Measurements from ENCODE around the gene PLCZ1. TPM values are rescaled to one million over a fixed set of nuclear protein-coding genes. Genes with fewer than 3 reads are reported as not detected.

PLCZ1 gene
- polyA plus RNA-seq, 4 donors, result 0.09 TPM; not detected in 3

DNA sequence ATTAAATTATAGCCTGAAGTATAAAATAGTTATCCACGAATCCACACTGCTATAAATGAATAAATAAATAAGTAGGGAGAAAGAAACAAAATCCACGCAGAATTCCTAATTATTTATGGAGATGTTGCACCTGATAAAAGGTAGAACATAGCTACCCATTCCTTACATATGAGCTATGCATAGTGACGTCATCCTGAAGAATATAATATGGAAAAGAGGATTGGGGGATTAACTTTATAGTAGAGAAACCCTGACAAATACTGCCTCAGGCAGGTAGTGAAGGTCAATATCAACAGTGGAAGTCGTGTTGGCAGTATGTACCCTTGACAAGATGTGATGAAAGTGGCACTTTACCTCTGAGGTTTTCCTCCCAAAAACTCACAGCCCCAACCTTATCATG, 82.5 kb downstream of the PLCZ1 start:
- Histone ChIP-seq H3K27me3 (ENCODE audit: control insufficient read depth in 3 of 3, insufficient read depth in 3 of 3, low read length in 3 of 3) (no peaks in the 10 kb centered on the region), H3K27ac (ENCODE audit: low read depth in 1 of 3, low read length in 2 of 3) (no peak overlapping the region), H3K4me1 (ENCODE audit: control insufficient read depth in 3 of 3, insufficient read depth in 2 of 3, low read depth in 1 of 3, low read length in 2 of 3) (no peaks in the 10 kb centered on the region), H3K4me3 (ENCODE audit: low read depth in 1 of 3, low read length in 3 of 3) (no peak overlapping the region), H3K36me3 (ENCODE audit: control insufficient read depth in 3 of 3, insufficient read depth in 2 of 3, low read depth in 1 of 3, low read length in 3 of 3) (no peaks in the 10 kb centered on the region), H3K9me3 (ENCODE audit: control insufficient read depth in 2 of 2, insufficient read depth in 1 of 2, low read depth in 1 of 2, low read length in 1 of 2) (peaks cover 0 to 5% of the 10 kb centered on the region in 2 donors)
- WGBS, 3 donors, result 66 to 80% (median 72%) methylated on average over 4 of the region's 4 CpGs
- DNase-seq (no peak), FAIRE-seq (no peak)

DNA sequence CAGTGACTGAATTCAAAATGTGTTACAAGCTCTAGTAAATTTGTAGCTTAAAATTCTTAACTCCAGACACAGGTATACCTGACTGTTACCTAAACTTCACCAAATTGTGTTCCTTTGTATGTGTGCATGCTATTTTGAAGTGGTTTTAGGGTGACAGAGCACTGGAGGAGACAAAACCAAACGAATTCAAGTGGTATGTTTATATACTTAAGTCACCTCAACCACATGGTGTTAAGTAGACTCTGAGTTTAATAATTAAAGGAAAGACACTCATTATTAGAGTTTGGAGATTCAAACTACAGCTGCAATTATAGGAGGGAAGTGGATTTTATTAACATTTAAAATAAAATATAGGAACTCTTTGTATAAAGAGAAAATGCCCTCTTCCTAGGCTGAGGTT, 84.3 kb downstream of the PLCZ1 start:
- Histone ChIP-seq H3K9me3 (ENCODE audit: control insufficient read depth in 2 of 2, insufficient read depth in 1 of 2, low read depth in 1 of 2, low read length in 1 of 2) (no peaks in the 10 kb centered on the region), H3K36me3 (ENCODE audit: control insufficient read depth in 3 of 3, insufficient read depth in 2 of 3, low read depth in 1 of 3, low read length in 3 of 3) (no peaks in the 10 kb centered on the region), H3K27me3 (ENCODE audit: control insufficient read depth in 3 of 3, insufficient read depth in 3 of 3, low read length in 3 of 3) (no peaks in the 10 kb centered on the region), H3K4me3 (ENCODE audit: low read depth in 1 of 3, low read length in 3 of 3) (no peak overlapping the region), H3K27ac (ENCODE audit: low read depth in 1 of 3, low read length in 2 of 3) (no peak overlapping the region), H3K4me1 (ENCODE audit: control insufficient read depth in 3 of 3, insufficient read depth in 2 of 3, low read depth in 1 of 3, low read length in 2 of 3) (no peaks in the 10 kb centered on the region)
- DNase-seq, result no peak
- FAIRE-seq, result no peak
- WGBS, 3 donors, result 0 to 21% (median 14%) methylated on average over 1 of the region's 1 CpG

DNA sequence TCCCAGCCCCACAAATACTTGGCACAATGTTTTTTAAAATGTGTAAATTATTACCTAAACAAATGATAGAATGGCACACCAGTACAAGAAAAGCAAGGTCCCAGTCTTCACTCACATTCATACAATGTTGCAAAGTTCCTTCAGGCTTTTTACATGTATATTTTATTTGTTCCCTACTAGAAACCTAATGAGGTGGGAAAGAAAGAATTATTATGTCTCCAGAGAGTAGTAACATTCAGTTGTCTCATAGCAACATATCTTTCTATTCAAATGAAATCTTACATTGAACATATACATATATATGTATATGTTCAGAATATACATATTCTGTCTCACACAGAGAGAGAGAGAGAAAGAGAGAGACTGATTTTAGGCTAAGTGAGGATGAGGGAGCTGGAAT, 85.2 kb downstream of the PLCZ1 start:
- Histone ChIP-seq H3K9me3 (ENCODE audit: control insufficient read depth in 2 of 2, insufficient read depth in 1 of 2, low read depth in 1 of 2, low read length in 1 of 2) (no peaks in the 10 kb centered on the region), H3K4me3 (ENCODE audit: low read depth in 1 of 3, low read length in 3 of 3) (no peak overlapping the region), H3K4me1 (ENCODE audit: control insufficient read depth in 3 of 3, insufficient read depth in 2 of 3, low read depth in 1 of 3, low read length in 2 of 3) (no peaks in the 10 kb centered on the region), H3K36me3 (ENCODE audit: control insufficient read depth in 3 of 3, insufficient read depth in 2 of 3, low read depth in 1 of 3, low read length in 3 of 3) (no peaks in the 10 kb centered on the region), H3K27ac (ENCODE audit: low read depth in 1 of 3, low read length in 2 of 3) (no peak overlapping the region), H3K27me3 (ENCODE audit: control insufficient read depth in 3 of 3, insufficient read depth in 3 of 3, low read length in 3 of 3) (no peaks in the 10 kb centered on the region)
- no peak for FAIRE-seq
- no peak for DNase-seq

GRCh38 chr12:18651525-18651924, 86.3 kb downstream of the PLCZ1 start:
- Histone ChIP-seq H3K36me3 (ENCODE audit: control insufficient read depth in 3 of 3, insufficient read depth in 2 of 3, low read depth in 1 of 3, low read length in 3 of 3) (no peaks in the 10 kb centered on the region), H3K4me1 (ENCODE audit: control insufficient read depth in 3 of 3, insufficient read depth in 2 of 3, low read depth in 1 of 3, low read length in 2 of 3) (no peaks in the 10 kb centered on the region), H3K27me3 (ENCODE audit: control insufficient read depth in 3 of 3, insufficient read depth in 3 of 3, low read length in 3 of 3) (no peaks in the 10 kb centered on the region), H3K9me3 (ENCODE audit: control insufficient read depth in 2 of 2, insufficient read depth in 1 of 2, low read depth in 1 of 2, low read length in 1 of 2) (no peaks in the 10 kb centered on the region), H3K4me3 (ENCODE audit: low read depth in 1 of 3, low read length in 3 of 3) (no peak overlapping the region), H3K27ac (ENCODE audit: low read depth in 1 of 3, low read length in 2 of 3) (no peak overlapping the region)
- 75 to 84% (median 81%) methylated on average over 2 of the region's 2 CpGs for WGBS, 3 donors
- FAIRE-seq, result no peak
- DNase-seq, result no peak

- Histone ChIP-seq H3K36me3 (ENCODE audit: control insufficient read depth in 3 of 3, insufficient read depth in 2 of 3, low read depth in 1 of 3, low read length in 3 of 3) (no peaks in the 10 kb centered on the region), H3K9me3 (ENCODE audit: control insufficient read depth in 2 of 2, insufficient read depth in 1 of 2, low read depth in 1 of 2, low read length in 1 of 2) (no peaks in the 10 kb centered on the region), H3K4me3 (ENCODE audit: low read depth in 1 of 3, low read length in 3 of 3) (no peak overlapping the region), H3K27ac (ENCODE audit: low read depth in 1 of 3, low read length in 2 of 3) (no peak overlapping the region), H3K27me3 (ENCODE audit: control insufficient read depth in 3 of 3, insufficient read depth in 3 of 3, low read length in 3 of 3) (no peaks in the 10 kb centered on the region), H3K4me1 (ENCODE audit: control insufficient read depth in 3 of 3, insufficient read depth in 2 of 3, low read depth in 1 of 3, low read length in 2 of 3) (peaks cover 0 to 3% (median 0%) of the 10 kb centered on the region in 3 donors)
- peak; percentile 26 to 52 for DNase-seq
- 24 to 51% (median 39%) methylated on average over 6 of the region's 6 CpGs for WGBS, 3 donors
- no peak for FAIRE-seq
These were observed 91.4 kb downstream of the PLCZ1 start for GRCh38 chr12:18646286-18646890.

- no peak for DNase-seq
- FAIRE-seq, result no peak
- Histone ChIP-seq H3K27ac (ENCODE audit: low read depth in 1 of 3, low read length in 2 of 3) (no peak overlapping the region), H3K9me3 (ENCODE audit: control insufficient read depth in 2 of 2, insufficient read depth in 1 of 2, low read depth in 1 of 2, low read length in 1 of 2) (no peaks in the 10 kb centered on the region), H3K36me3 (ENCODE audit: control insufficient read depth in 3 of 3, insufficient read depth in 2 of 3, low read depth in 1 of 3, low read length in 3 of 3) (no peaks in the 10 kb centered on the region), H3K4me3 (ENCODE audit: low read depth in 1 of 3, low read length in 3 of 3) (no peak overlapping the region), H3K4me1 (ENCODE audit: control insufficient read depth in 3 of 3, insufficient read depth in 2 of 3, low read depth in 1 of 3, low read length in 2 of 3) (peaks cover 0 to 3% (median 0%) of the 10 kb centered on the region in 3 donors), H3K27me3 (ENCODE audit: control insufficient read depth in 3 of 3, insufficient read depth in 3 of 3, low read length in 3 of 3) (no peaks in the 10 kb centered on the region)
- WGBS, 3 donors, result 77 to 93% (median 90%) methylated on average over 3 of the region's 3 CpGs
These were observed 93.2 kb downstream of the PLCZ1 start for GRCh38 chr12:18644564-18644963.

- peak in 1 of 2 donors; percentile 24 for DNase-seq
These were observed 94.1 kb downstream of the PLCZ1 start for GRCh38 chr12:18643681-18644080.

DNA sequence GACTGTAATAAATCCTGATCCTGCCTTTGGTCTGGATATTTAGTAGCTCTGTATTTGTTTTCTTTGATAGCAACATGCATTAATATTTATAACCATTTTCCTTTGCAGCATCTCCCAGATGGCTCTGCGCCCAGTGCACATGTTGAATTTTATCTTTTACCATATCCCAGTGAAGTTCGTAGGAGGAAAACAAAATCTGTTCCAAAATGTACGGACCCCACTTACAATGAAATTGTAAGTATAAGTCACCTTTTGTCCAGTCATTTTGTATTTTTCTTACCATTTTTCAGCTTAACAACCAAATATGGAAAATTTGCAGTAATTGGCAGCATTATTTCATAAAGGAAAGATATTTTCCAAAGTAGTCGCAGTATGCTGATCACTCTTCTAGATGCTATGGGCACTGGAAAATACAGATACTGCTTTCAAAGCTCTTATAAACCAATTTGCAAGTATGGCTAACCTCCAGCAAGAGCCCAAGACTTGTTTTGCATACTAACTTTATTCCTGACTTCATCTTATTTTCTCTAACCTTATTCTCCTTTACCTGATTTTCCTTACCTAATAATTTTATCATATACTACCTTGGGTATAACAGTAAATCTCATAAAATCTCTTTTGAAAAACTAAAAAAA, 97.4 kb downstream of the PLCZ1 start:
- WGBS, 3 donors, result 77 to 88% (median 86%) methylated on average over 4 of the region's 4 CpGs
- DNase-seq, result no peak
- H3K4me1 ChIP-seq (ENCODE audit: control insufficient read depth in 3 of 3, insufficient read depth in 2 of 3, low read depth in 1 of 3, low read length in 2 of 3), result no peaks in the 10 kb centered on the region

More at GRCh38 chr12:18643681-18644080, 94.1 kb downstream of the PLCZ1 start:
- Histone ChIP-seq H3K27ac (ENCODE audit: low read depth in 1 of 3, low read length in 2 of 3) (no peak overlapping the region), H3K4me1 (ENCODE audit: control insufficient read depth in 3 of 3, insufficient read depth in 2 of 3, low read depth in 1 of 3, low read length in 2 of 3) (peaks cover 0 to 3% (median 0%) of the 10 kb centered on the region in 3 donors), H3K36me3 (ENCODE audit: control insufficient read depth in 3 of 3, insufficient read depth in 2 of 3, low read depth in 1 of 3, low read length in 3 of 3) (no peaks in the 10 kb centered on the region), H3K27me3 (ENCODE audit: control insufficient read depth in 3 of 3, insufficient read depth in 3 of 3, low read length in 3 of 3) (no peaks in the 10 kb centered on the region), H3K9me3 (ENCODE audit: control insufficient read depth in 2 of 2, insufficient read depth in 1 of 2, low read depth in 1 of 2, low read length in 1 of 2) (no peaks in the 10 kb centered on the region), H3K4me3 (ENCODE audit: low read depth in 1 of 3, low read length in 3 of 3) (no peak overlapping the region)
- no peak for FAIRE-seq
- WGBS, 3 donors, result 61 to 78% (median 75%) methylated on average over 5 of the region's 5 CpGs

GRCh38 chr12:18634382-18634781, 103.4 kb downstream of the PLCZ1 start:
- Histone ChIP-seq H3K9me3 (ENCODE audit: control insufficient read depth in 2 of 2, insufficient read depth in 1 of 2, low read depth in 1 of 2, low read length in 1 of 2) (peaks cover 0 to 3% of the 10 kb centered on the region in 2 donors), H3K27me3 (ENCODE audit: control insufficient read depth in 3 of 3, insufficient read depth in 3 of 3, low read length in 3 of 3) (no peaks in the 10 kb centered on the region), H3K4me1 (ENCODE audit: control insufficient read depth in 3 of 3, insufficient read depth in 2 of 3, low read depth in 1 of 3, low read length in 2 of 3) (no peaks in the 10 kb centered on the region), H3K36me3 (ENCODE audit: control insufficient read depth in 3 of 3, insufficient read depth in 2 of 3, low read depth in 1 of 3, low read length in 3 of 3) (no peaks in the 10 kb centered on the region), H3K27ac (ENCODE audit: low read depth in 1 of 3, low read length in 2 of 3) (no peak overlapping the region), H3K4me3 (ENCODE audit: low read depth in 1 of 3, low read length in 3 of 3) (no peak overlapping the region)
- 65 to 68% (median 67%) methylated on average over 4 of the region's 4 CpGs for WGBS, 3 donors
- FAIRE-seq (no peak), DNase-seq (no peak)

More for the DNA sequence above, 97.4 kb downstream of the PLCZ1 start:
- H3K27me3 ChIP-seq (ENCODE audit: control insufficient read depth in 3 of 3, insufficient read depth in 3 of 3, low read length in 3 of 3), result no peaks in the 10 kb centered on the region
- no peaks in the 10 kb centered on the region for H3K36me3 ChIP-seq (ENCODE audit: control insufficient read depth in 3 of 3, insufficient read depth in 2 of 3, low read depth in 1 of 3, low read length in 3 of 3)
- H3K4me3 ChIP-seq (ENCODE audit: low read depth in 1 of 3, low read length in 3 of 3), result no peak overlapping the region
- H3K27ac ChIP-seq (ENCODE audit: low read depth in 1 of 3, low read length in 2 of 3), result no peak overlapping the region
- no peaks in the 10 kb centered on the region for H3K9me3 ChIP-seq (ENCODE audit: control insufficient read depth in 2 of 2, insufficient read depth in 1 of 2, low read depth in 1 of 2, low read length in 1 of 2)
- FAIRE-seq, result no peak

All from small intestine (tissue), 7 donors.